ENCODE data around the gene BSDC1. TPM values are rescaled to one million over a fixed set of nuclear protein-coding genes. Genes with fewer than 3 reads are reported as not detected.

BSDC1 gene
- total and polyA plus RNA-seq, 2 experiments from 2014 or later = 22.7 to 50.7 TPM

- TF ChIP-seq ZNF462 (CRISPR knock-in tag; IDR thresholded peaks at IDR 0.05) (no peak), ZNF331 (CRISPR knock-in tag; IDR thresholded peaks at IDR 0.05; ENCODE audit: low read depth) (no peak), CTCF (conservative IDR thresholded peaks at IDR 0.05; ENCODE audit: low read depth in 2 of 2) (no peak), NANOG (IDR thresholded peaks at IDR 0.05; ENCODE audit: borderline replicate concordance) (no peak), POLR2AphosphoS5 (IDR thresholded peaks at IDR 0.05; ENCODE audit: low read depth) (no peak), ETS1 (IDR thresholded peaks at IDR 0.05) (no peak), CREB1 (CRISPR knock-in tag; IDR thresholded peaks at IDR 0.05; ENCODE audit: low read depth) (no peak)
Measured at GRCh38 chr1:32404946-32405345, 10.7 kb upstream of the BSDC1 start (continued).

Measured in GM23338 (cell line).